Measurements from ENCODE around the gene AGRN. TPM values are rescaled to one million over a fixed set of nuclear protein-coding genes. Genes with fewer than 3 reads are reported as not detected.
"Not testable (repeated sequence)": the region's sequence is repeated elsewhere in the genome, so short reads cannot be mapped to it uniquely, and the experiment has no call there.

Gene AGRN
- polyA plus RNA-seq, 3 donors, result 0.06 to 4.7 (median 0.43) TPM

DNA sequence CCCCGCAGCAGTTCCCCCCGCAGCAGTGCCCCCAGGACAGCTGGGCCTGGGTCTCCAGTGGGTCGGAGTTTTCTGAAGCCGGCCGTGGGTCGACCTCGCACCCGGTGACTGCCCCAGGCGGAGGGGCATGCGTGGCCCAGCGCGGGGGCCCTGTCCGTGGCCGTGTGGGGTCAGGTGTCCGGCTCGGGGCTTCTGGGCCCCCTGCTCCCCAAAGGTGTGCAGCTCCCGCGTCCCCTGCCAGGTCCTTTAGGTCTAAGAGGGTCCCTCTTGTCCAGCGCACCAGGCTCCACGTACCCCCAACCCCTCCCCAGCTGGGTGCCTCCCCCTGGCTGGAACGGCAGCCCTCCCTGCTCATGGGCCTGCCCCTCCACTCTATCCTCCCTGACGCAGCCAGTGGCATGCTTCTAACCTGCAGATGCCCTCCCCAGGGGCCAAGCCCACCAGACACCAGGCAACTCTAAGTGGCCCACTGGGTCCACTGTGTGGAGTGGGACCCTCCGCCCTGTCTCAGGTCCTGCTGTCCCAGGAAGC lies 14.1 kb upstream of the AGRN start:
- Mint-ChIP-seq H3K9me3 (peaks cover 2 to 20% (median 3%) of the 10 kb centered on the region in 7 donors), H3K4me3 (no peak overlapping the region), H3K36me3 (peaks cover 0 to 2% of the 10 kb centered on the region in 2 donors), H3K4me1 (peaks cover 18% of the 10 kb centered on the region), H3K27ac (no peak overlapping the region), H3K27me3 (ENCODE audit: low read depth in 3 of 3) (peaks cover 52 to 83% (median 65%) of the 10 kb centered on the region in 3 donors)
- Histone ChIP-seq H3K9me3 (replicated peaks in 1 of 2; ENCODE audit: control insufficient read depth in 1 of 2, insufficient read depth in 1 of 2, low read length in 2 of 2) (peaks cover 0 to 5% of the 10 kb centered on the region in 2 donors), H4K20me1 (ENCODE audit: insufficient read depth, low read length) (no peaks in the 10 kb centered on the region), H2AFZ (ENCODE audit: insufficient read depth, low read depth, low read length, poor library complexity, severe bottlenecking) (no peak overlapping the region), H3K4me1 (ENCODE audit: control insufficient read depth in 1 of 2, insufficient read depth in 2 of 2, low read length in 2 of 2) (peaks cover 6 to 12% of the 10 kb centered on the region in 2 donors), H3K4me3 (replicated peaks in 1 of 3; ENCODE audit: low read depth in 2 of 3, low read length in 3 of 3) (no peak overlapping the region), H3K9ac (ENCODE audit: insufficient read depth, low read length, poor library complexity, severe bottlenecking) (no peak overlapping the region), H3K27me3 (ENCODE audit: control insufficient read depth in 2 of 2, insufficient read depth in 2 of 2, low read length in 2 of 2) (peaks cover 12 to 48% of the 10 kb centered on the region in 2 donors), H3K36me3 (replicated peaks in 1 of 2; ENCODE audit: control insufficient read depth in 1 of 2, insufficient read depth in 2 of 2, low read length in 2 of 2) (no peaks in the 10 kb centered on the region), H3K79me2 (ENCODE audit: insufficient read depth, low read length) (no peaks in the 10 kb centered on the region), H3K27ac (ENCODE audit: low read depth in 1 of 2, low read length in 2 of 2) (no peak overlapping the region), H3K4me2 (replicated peaks; ENCODE audit: extremely low read depth, low read length, poor library complexity, severe bottlenecking) (no peak overlapping the region)
- no peak for DNase-seq
- intact Hi-C loops (cut with micrococcal nuclease), result no loop called here
- 80% methylated on average over 14 of the region's 23 CpGs for WGBS (ENCODE audit: insufficient coverage)
- no peak for TF ChIP-seq CTCF (IDR thresholded peaks at IDR 0.05)

GRCh38 chr1:1006305-1007159 lies 13.4 kb upstream of the AGRN start:
- no peak overlapping the region for H3K27ac ChIP-seq (ENCODE audit: low read depth in 1 of 2, low read length in 2 of 2)
- H3K27ac Mint-ChIP-seq, result peak overlapping the region in 2 of 7 donors; percentile 50 to 59
- no peak overlapping the region for H3K4me3 Mint-ChIP-seq
- peaks cover 14% of the 10 kb centered on the region for H3K4me1 Mint-ChIP-seq
- no peaks in the 10 kb centered on the region for H3K79me2 ChIP-seq (ENCODE audit: insufficient read depth, low read length)
- H3K9me3 Mint-ChIP-seq, result peaks cover 0 to 16% (median 2%) of the 10 kb centered on the region in 7 donors
- H2AFZ ChIP-seq (ENCODE audit: insufficient read depth, low read depth, low read length, poor library complexity, severe bottlenecking), result no peak overlapping the region
- 95% methylated on average over 37 of the region's 37 CpGs for WGBS (ENCODE audit: insufficient coverage)
- H3K27me3 ChIP-seq (ENCODE audit: control insufficient read depth in 2 of 2, insufficient read depth in 2 of 2, low read length in 2 of 2), result peaks cover 8 to 41% of the 10 kb centered on the region in 2 donors
- intact Hi-C loops (cut with micrococcal nuclease), result no loop called here
- peaks cover 48 to 80% (median 60%) of the 10 kb centered on the region in 3 donors for H3K27me3 Mint-ChIP-seq (ENCODE audit: low read depth in 3 of 3)
- H4K20me1 ChIP-seq (ENCODE audit: insufficient read depth, low read length), result no peaks in the 10 kb centered on the region
- no peaks in the 10 kb centered on the region for H3K36me3 ChIP-seq (replicated peaks in 1 of 2; ENCODE audit: control insufficient read depth in 1 of 2, insufficient read depth in 2 of 2, low read length in 2 of 2)
- H3K4me1 ChIP-seq (ENCODE audit: control insufficient read depth in 1 of 2, insufficient read depth in 2 of 2, low read length in 2 of 2), result peaks cover 0 to 5% of the 10 kb centered on the region in 2 donors
- no peaks in the 10 kb centered on the region for H3K9me3 ChIP-seq (replicated peaks in 1 of 2; ENCODE audit: control insufficient read depth in 1 of 2, insufficient read depth in 1 of 2, low read length in 2 of 2)
- peak in 1 of 3 donors; percentile 32 for DNase-seq
- H3K36me3 Mint-ChIP-seq, result peaks cover 0 to 2% of the 10 kb centered on the region in 2 donors
- TF ChIP-seq CTCF (IDR thresholded peaks at IDR 0.05), result no peak
- H3K4me3 ChIP-seq (replicated peaks in 1 of 3; ENCODE audit: low read depth in 2 of 3, low read length in 3 of 3), result no peak overlapping the region
- no peak overlapping the region for H3K4me2 ChIP-seq (replicated peaks; ENCODE audit: extremely low read depth, low read length, poor library complexity, severe bottlenecking)
- no peak overlapping the region for H3K9ac ChIP-seq (ENCODE audit: insufficient read depth, low read length, poor library complexity, severe bottlenecking)

DNA sequence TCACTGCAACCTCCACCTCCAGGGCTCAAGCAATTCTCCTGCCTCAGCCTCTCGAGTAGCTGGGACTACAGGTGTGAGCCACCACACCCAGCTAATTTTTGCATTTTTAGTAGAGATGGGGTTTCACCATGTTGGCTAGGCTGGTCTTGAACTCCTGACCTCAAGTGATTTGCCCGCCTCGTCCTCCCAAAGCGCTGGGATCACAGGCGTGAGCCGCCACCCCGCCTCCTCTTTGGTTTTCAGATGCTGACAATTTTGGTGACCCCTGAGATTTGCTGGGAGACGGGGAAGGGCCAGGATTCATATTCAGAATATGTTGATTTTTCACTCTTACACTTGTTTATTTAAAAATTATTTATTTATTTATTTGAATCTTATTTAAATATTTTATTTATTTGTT lies 9.8 kb upstream of the AGRN start:
- H3K36me3 ChIP-seq (replicated peaks in 1 of 2; ENCODE audit: control insufficient read depth in 1 of 2, insufficient read depth in 2 of 2, low read length in 2 of 2); H3K4me2 ChIP-seq (replicated peaks; ENCODE audit: extremely low read depth, low read length, poor library complexity, severe bottlenecking); H2AFZ ChIP-seq (ENCODE audit: insufficient read depth, low read depth, low read length, poor library complexity, severe bottlenecking); H3K9me3 ChIP-seq (replicated peaks in 1 of 2; ENCODE audit: control insufficient read depth in 1 of 2, insufficient read depth in 1 of 2, low read length in 2 of 2); H3K79me2 ChIP-seq (ENCODE audit: insufficient read depth, low read length); H3K27ac ChIP-seq (ENCODE audit: low read depth in 1 of 2, low read length in 2 of 2); H3K36me3 Mint-ChIP-seq; H4K20me1 ChIP-seq (ENCODE audit: insufficient read depth, low read length); H3K4me3 ChIP-seq (replicated peaks in 1 of 3; ENCODE audit: low read depth in 2 of 3, low read length in 3 of 3); H3K4me3 Mint-ChIP-seq; H3K9ac ChIP-seq (ENCODE audit: insufficient read depth, low read length, poor library complexity, severe bottlenecking); DNase-seq; H3K9me3 Mint-ChIP-seq; H3K27me3 ChIP-seq (ENCODE audit: control insufficient read depth in 2 of 2, insufficient read depth in 2 of 2, low read length in 2 of 2): not testable (repeated sequence)
- peaks cover 16 to 25% of the 10 kb centered on the region in 2 donors for H3K4me1 ChIP-seq (ENCODE audit: control insufficient read depth in 1 of 2, insufficient read depth in 2 of 2, low read length in 2 of 2)
- Mint-ChIP-seq H3K4me1 (peaks cover 24% of the 10 kb centered on the region), H3K27ac (peak overlapping the region in 1 of 7 donors; percentile 25), H3K27me3 (ENCODE audit: low read depth in 3 of 3) (peaks cover 17 to 47% (median 30%) of the 10 kb centered on the region in 3 donors)
- WGBS (ENCODE audit: insufficient coverage), result 97% methylated on average over 6 of the region's 8 CpGs
- intact Hi-C loops (cut with micrococcal nuclease), result loop anchor here in 1 of 2 donors (10.0 kb wide), 1 partner anchor 365 kb away; the partner anchor contains the start of gene AURKAIP1

Measured in CD14-positive monocyte (primary cell).